Measurements from ENCODE around the gene ZMIZ2. TPM values are rescaled to one million over a fixed set of nuclear protein-coding genes. Genes with fewer than 3 reads are reported as not detected.

Gene ZMIZ2
- total and polyA plus RNA-seq, 9 of the 15 experiments (the other 6 are each of a cell fraction or from before 2014, with no cell fraction given): 0.13 to 40.3 (median 4.9) TPM

- TF ChIP-seq NONO (IDR thresholded peaks at IDR 0.05; ENCODE audit: low read depth in 2 of 2, low read length in 1 of 2) (peak; percentile 47 to 91; a peak in 3 of 4 replicates), ZNF232 (CRISPR knock-in tag; IDR thresholded peaks at IDR 0.05) (0 out of 2 replicates have a peak, but pooled peaks have one; percentile 12), CREB3 (tag; conservative IDR thresholded peaks at IDR 0.05; ENCODE audit: low read depth) (peak; percentile 39; the same call in 1 of the 2 replicates), COPS2 (conservative IDR thresholded peaks at IDR 0.05) (no peak), ZC3H11A (IDR thresholded peaks at IDR 0.05; ENCODE audit: low read depth, low read length) (0 out of 2 replicates have a peak, but pooled peaks have one; percentile 39), NRF1 (conservative IDR thresholded peaks at IDR 0.05 in 1 of 2, IDR thresholded peaks at IDR 0.05 in 1 of 2) (peak; percentile 92 to 93), FOXJ3 (CRISPR knock-in tag; IDR thresholded peaks at IDR 0.05) (no peak), ZKSCAN8 (CRISPR knock-in tag; IDR thresholded peaks at IDR 0.05) (no peak), DMBX1 (CRISPR knock-in tag; IDR thresholded peaks at IDR 0.05; ENCODE audit: borderline replicate concordance) (no peak), HMGXB4 (CRISPR knock-in tag; IDR thresholded peaks at IDR 0.05) (peak; percentile 87), ZNF764 (CRISPR knock-in tag; IDR thresholded peaks at IDR 0.05; ENCODE audit: low read depth) (no peak), LCOR (CRISPR knock-in tag; IDR thresholded peaks at IDR 0.05) (peak; percentile 75; the same call in 1 of the 2 replicates), PCBP1 (IDR thresholded peaks at IDR 0.05; ENCODE audit: low read depth, low read length, poor library complexity, severe bottlenecking) (peak; percentile 97), ZNF274 (IDR thresholded peaks at IDR 0.05; ENCODE audit: borderline replicate concordance, low read depth, low read length) (no peak), FOXM1 (IDR thresholded peaks at IDR 0.05; ENCODE audit: low read depth) (no peak), FOXM1 (CRISPR knock-in tag; IDR thresholded peaks at IDR 0.05; ENCODE audit: low read depth) (no peak; the same call in 1 of the 2 replicates), ZNF431 (CRISPR knock-in tag; IDR thresholded peaks at IDR 0.05) (peak; percentile 61; the same call in 1 of the 2 replicates), ZNF146 (CRISPR knock-in tag; IDR thresholded peaks at IDR 0.05; ENCODE audit: unreplicated experiment) (no peak), CUX1 (CRISPR knock-in tag; IDR thresholded peaks at IDR 0.05) (no peak)
These were observed 48.1 kb downstream of the ZMIZ2 start, which contains the start of gene PPIA (continued) for GRCh38 chr7:44796504-44797328.
